ENCODE results near the gene OGFOD2.

OGFOD2 gene

DNA sequence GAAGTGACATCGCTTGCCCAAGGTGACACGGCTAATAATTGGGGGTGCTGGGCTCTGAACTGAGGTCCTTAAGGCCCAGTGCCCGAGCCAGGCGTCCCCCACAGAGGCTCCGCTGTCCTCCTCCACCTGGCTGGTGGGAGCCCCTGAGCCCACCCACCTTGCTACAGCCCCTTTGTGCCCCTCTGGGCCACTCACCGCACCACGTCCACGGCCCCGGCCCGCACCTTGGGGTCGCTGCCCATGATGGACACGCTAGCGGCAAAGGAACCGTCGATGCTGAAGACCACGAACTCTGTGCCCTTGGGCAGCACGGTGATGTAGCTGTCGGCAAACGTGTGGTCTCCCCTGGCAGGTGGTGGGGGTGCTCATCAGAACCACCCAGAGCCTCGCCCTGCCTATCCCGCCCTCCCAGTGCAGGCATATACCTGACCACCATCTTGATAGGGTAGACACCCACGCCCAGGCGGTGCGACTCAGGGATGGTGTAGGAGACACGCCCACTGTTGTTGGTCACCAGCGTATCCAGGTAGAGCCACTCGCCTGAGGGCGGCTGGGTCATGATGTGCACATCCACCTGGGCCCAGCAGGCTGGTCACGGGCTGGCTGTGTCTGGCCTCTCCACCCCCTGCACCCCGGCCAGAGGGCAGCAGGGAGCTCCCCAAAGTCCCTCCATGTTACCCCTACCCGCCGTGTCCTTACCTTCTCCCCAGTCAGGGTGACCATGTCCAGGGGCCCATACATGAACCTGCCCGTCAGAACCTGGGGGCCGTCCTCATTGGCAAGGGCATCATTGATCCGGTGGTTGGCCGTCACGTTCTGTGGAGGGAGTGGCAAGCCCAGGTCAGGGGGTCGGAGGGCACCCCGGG is 12.3 kb downstream of the OGFOD2 start:
- H3K9me3 Mint-ChIP-seq: no peaks in the 10 kb centered on the region
- no peaks in the 10 kb centered on the region for H3K27me3 Mint-ChIP-seq (ENCODE audit: low read depth)
- no peaks in the 10 kb centered on the region for H3K36me3 Mint-ChIP-seq (ENCODE audit: low read depth)
- H3K4me1 Mint-ChIP-seq: peaks cover 27% of the 10 kb centered on the region
- TF ChIP-seq, protein P1, sequence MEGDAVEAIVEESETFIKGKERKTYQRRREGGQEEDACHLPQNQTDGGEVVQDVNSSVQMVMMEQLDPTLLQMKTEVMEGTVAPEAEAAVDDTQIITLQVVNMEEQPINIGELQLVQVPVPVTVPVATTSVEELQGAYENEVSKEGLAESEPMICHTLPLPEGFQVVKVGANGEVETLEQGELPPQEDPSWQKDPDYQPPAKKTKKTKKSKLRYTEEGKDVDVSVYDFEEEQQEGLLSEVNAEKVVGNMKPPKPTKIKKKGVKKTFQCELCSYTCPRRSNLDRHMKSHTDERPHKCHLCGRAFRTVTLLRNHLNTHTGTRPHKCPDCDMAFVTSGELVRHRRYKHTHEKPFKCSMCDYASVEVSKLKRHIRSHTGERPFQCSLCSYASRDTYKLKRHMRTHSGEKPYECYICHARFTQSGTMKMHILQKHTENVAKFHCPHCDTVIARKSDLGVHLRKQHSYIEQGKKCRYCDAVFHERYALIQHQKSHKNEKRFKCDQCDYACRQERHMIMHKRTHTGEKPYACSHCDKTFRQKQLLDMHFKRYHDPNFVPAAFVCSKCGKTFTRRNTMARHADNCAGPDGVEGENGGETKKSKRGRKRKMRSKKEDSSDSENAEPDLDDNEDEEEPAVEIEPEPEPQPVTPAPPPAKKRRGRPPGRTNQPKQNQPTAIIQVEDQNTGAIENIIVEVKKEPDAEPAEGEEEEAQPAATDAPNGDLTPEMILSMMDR (IDR thresholded peaks at IDR 0.05; ENCODE audit: unreplicated experiment in 3 of 3): no peak
- no peak overlapping the region for H3K4me3 Mint-ChIP-seq
- H3K27ac Mint-ChIP-seq: no peak overlapping the region

DNA sequence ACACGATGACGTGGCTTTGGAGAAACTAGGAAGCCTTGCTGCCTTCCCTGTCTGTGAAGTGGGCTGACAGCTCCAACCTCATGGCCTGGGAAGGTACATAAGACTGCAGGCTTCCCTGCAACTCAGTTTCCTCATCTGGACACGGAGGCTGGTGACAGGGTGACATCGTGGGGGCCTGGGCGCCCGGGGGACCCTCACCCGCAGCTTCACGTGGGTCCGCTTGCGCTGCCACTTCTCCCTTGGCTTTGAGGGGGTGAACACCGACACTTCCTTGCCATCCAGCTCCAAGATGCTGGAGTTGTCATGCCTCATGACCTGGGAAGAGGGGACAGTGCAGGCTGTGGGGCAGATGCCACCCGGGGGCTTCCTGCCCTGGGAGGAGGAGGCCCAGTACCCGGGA is 13.0 kb downstream of the OGFOD2 start:
- Mint-ChIP-seq H3K27me3 (ENCODE audit: low read depth) (no peaks in the 10 kb centered on the region), H3K4me3 (no peak overlapping the region), H3K27ac (no peak overlapping the region), H3K36me3 (ENCODE audit: low read depth) (no peaks in the 10 kb centered on the region), H3K4me1 (peaks cover 24% of the 10 kb centered on the region), H3K9me3 (no peaks in the 10 kb centered on the region)
- TF ChIP-seq, protein P1 (IDR thresholded peaks at IDR 0.05; ENCODE audit: unreplicated experiment in 3 of 3): no peak

DNA sequence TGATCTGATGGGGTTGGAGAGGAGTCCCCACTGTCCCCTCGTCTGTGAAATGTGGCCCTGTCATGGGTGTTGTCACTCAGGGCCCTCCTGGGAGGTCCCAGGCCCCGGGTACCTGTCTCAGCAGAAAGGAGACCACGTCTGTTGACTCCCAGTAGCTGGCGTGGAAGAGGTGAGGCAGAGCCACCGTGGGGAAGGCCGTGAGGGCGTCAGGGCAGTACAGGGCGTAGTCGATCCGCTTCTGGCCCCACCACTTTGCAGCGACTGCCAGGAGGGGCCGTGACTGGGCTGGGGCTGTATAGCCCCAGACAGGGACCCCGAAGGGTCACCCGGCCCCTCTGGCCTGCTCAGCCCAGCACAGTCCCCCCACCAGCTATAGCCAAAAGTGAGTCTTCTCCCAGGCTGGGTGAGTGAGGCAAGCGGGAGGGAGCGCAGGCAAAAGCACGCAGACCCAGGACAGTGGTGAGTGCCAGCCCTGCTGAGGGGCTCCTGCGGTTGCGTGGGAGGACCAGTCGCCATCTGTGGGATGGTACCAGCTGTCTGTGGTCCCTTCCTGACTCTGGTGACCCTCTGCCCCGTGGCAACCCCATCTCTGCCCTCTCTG is 13.7 kb downstream of the OGFOD2 start:
- TF ChIP-seq, protein P1 (IDR thresholded peaks at IDR 0.05; ENCODE audit: unreplicated experiment in 3 of 3): no peak
- Mint-ChIP-seq H3K27me3 (ENCODE audit: low read depth) (no peaks in the 10 kb centered on the region), H3K4me1 (peaks cover 17% of the 10 kb centered on the region), H3K4me3 (no peak overlapping the region), H3K9me3 (no peaks in the 10 kb centered on the region), H3K36me3 (ENCODE audit: low read depth) (no peaks in the 10 kb centered on the region), H3K27ac (no peak overlapping the region)

DNA sequence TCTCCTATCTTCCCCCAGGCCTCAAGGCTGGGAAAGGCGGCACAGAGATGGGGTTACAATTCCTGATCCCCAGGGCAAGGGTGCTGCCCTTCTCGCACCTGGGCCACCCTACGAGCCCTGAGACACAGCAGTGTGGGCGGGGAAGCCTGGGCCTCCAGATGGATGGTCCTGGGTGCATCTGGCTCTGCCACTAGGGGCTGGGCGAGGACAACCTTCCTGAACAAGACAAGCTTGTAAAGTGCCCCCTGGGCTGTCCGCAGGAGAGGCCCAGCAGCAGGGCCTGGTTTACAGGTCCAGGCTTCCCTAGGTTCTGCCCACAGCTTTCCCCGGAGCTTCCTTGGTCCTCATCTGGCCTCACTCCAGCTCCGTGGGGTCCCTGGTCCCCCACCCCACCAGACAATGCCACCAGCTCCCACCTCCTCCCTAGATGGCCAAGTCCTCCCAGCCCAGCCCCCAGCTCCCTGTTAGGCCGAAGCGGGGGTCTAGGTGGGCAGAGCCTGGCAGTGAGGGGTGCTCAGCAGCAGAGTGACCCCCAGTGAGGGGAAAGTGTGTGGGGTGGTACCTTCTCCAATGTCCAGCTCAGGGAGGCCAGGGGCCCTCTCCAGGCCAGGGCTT is 14.3 kb downstream of the OGFOD2 start:
- Mint-ChIP-seq H3K9me3 (no peaks in the 10 kb centered on the region), H3K4me3 (no peak overlapping the region), H3K36me3 (ENCODE audit: low read depth) (no peaks in the 10 kb centered on the region), H3K27ac (no peak overlapping the region), H3K27me3 (ENCODE audit: low read depth) (no peaks in the 10 kb centered on the region), H3K4me1 (peaks cover 11% of the 10 kb centered on the region)
- TF ChIP-seq, protein P1 (IDR thresholded peaks at IDR 0.05; ENCODE audit: unreplicated experiment in 3 of 3): no peak

DNA sequence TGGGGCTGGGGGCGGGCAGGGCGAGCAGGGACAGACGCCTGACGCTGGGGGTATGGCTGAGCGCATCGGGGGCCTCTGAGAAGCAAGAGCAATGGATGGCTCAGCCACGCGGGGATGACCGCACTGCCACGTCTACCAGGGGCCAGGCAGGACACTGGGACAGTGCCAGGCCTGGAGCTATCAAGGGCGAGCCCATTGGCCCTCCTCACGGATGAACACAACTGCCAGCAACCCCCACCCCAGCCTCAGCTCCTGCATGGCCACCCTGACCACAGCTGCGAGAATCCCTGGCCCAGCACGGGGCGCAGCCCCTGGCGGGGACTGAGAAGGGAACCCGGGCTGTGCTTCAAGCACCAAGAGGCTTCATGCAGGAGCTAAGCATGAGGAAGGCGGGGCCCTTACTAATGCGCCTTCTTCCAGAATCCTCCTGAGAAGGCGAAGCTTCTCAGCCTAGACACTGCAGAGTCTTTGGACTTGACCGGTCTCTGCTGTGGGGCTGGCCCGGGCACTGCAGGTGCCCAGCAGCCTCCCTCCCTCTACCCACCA is 14.9 kb downstream of the OGFOD2 start:
- H3K36me3 Mint-ChIP-seq (ENCODE audit: low read depth): no peaks in the 10 kb centered on the region
- H3K27ac Mint-ChIP-seq: no peak overlapping the region
- H3K27me3 Mint-ChIP-seq (ENCODE audit: low read depth): no peaks in the 10 kb centered on the region
- no peak overlapping the region for H3K4me3 Mint-ChIP-seq
- H3K4me1 Mint-ChIP-seq: peaks cover 4% of the 10 kb centered on the region
- no peaks in the 10 kb centered on the region for H3K9me3 Mint-ChIP-seq
- TF ChIP-seq, protein P1 (IDR thresholded peaks at IDR 0.05; ENCODE audit: unreplicated experiment in 3 of 3): no peak

Measured in nephron (organoid).